Tibial nerve (tissue), 4 donors: Measurements from ENCODE around the gene GNG7. TPM values are rescaled to one million over a fixed set of nuclear protein-coding genes. Genes with fewer than 3 reads are reported as not detected.
"Not testable (repeated sequence)": the region's sequence is repeated elsewhere in the genome, so short reads cannot be mapped to it uniquely, and the experiment has no call there.

Experiments
- DNase-seq, 2 donors: peaks; one replicate each; pipeline ENCODE4 v3.0.0-alpha.2; 2019; ENCODE audit warnings: low spot score in 2 of 2
- H3K27ac ChIP-seq, 4 donors: fragments of 200-600 bp; sonication (generic) in 3 of 4; one replicate each; pipeline ENCODE4 v1.5.1; 2017 to 2019; ENCODE audit warnings: mild to moderate bottlenecking in 1 of 4
- H3K27me3 ChIP-seq, 2 donors: fragments of 200-600 bp; sonication (generic) in 1 of 2; one replicate each; pipeline versions ENCODE4 v1.5.1 to v1.6.0; 2017 to 2019
- H3K36me3 ChIP-seq, 3 donors: fragments of 200-600 bp; sonication (generic); one replicate each; pipeline ENCODE4 v1.5.1; 2018 to 2019
- H3K4me1 ChIP-seq, 4 donors: fragments of 200-600 bp; sonication (generic) in 3 of 4; one replicate each; pipeline ENCODE4 v1.5.1; 2017 to 2019
- H3K4me3 ChIP-seq, 4 donors: fragments of 200-600 bp; sonication (generic) in 3 of 4; one replicate each; pipeline ENCODE4 v1.5.1; 2017 to 2019; ENCODE audit warnings: mild to moderate bottlenecking in 1 of 4, moderate library complexity in 1 of 4
- H3K9me3 ChIP-seq, 4 donors: fragments of 200-600 bp; sonication (generic) in 3 of 4; one replicate each; pipeline ENCODE4 v1.5.1; 2017 to 2019
- EP300 ChIP-seq, 2 donors: sonication (generic); formaldehyde crosslinking; IDR thresholded peaks; one replicate each; pipeline ENCODE4 v1.6.1; 2017; ENCODE audit warnings: antibody characterized with exemption in 2 of 2, mild to moderate bottlenecking in 1 of 2
- POLR2A ChIP-seq, 2 donors: fragments of 450-650 bp; IDR thresholded peaks; one replicate each; pipeline ENCODE4 v1.6.1; 2017; ENCODE audit warnings: antibody characterized with exemption in 2 of 2, mild to moderate bottlenecking in 2 of 2, moderate library complexity in 2 of 2
- WGBS, 2 donors: methylation state at CpG; one replicate each; pipeline ENCODE4 v1.1.5; 2018; 5-methylcytosine and 5-hydroxymethylcytosine counted together
- total RNA-seq, 4 donors: library from RNA; depleted of rRNA; stranded (reverse); fragments of >200 nt; gene quantifications; one replicate each; pipeline ENCODE4 v1.1.0, GENCODE V29; 2016
- TF ChIP-seq, protein P1 (sequence below), 5 experiments: fragments of 200-600 bp in 3 of 5; fragments of 450-650 bp in 2 of 5; sonication (generic) in 3 of 5; IDR thresholded peaks; one replicate each; pipeline ENCODE4 v1.5.1; 2016 to 2019; ENCODE audit warnings: antibody characterized with exemption in 5 of 5, mild to moderate bottlenecking in 3 of 5, moderate library complexity in 2 of 5

Gene GNG7
- total RNA-seq, 4 donors from 2014 or later = 2.6 to 5.3 (median 3.5) TPM

- H3K27ac ChIP-seq = no peak overlapping the region
- TF ChIP-seq, protein P1, sequence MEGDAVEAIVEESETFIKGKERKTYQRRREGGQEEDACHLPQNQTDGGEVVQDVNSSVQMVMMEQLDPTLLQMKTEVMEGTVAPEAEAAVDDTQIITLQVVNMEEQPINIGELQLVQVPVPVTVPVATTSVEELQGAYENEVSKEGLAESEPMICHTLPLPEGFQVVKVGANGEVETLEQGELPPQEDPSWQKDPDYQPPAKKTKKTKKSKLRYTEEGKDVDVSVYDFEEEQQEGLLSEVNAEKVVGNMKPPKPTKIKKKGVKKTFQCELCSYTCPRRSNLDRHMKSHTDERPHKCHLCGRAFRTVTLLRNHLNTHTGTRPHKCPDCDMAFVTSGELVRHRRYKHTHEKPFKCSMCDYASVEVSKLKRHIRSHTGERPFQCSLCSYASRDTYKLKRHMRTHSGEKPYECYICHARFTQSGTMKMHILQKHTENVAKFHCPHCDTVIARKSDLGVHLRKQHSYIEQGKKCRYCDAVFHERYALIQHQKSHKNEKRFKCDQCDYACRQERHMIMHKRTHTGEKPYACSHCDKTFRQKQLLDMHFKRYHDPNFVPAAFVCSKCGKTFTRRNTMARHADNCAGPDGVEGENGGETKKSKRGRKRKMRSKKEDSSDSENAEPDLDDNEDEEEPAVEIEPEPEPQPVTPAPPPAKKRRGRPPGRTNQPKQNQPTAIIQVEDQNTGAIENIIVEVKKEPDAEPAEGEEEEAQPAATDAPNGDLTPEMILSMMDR (IDR thresholded peaks at IDR 0.05) = no peak
- TF ChIP-seq EP300 (IDR thresholded peaks at IDR 0.05) = no peak
- no peak overlapping the region for H3K4me3 ChIP-seq
- no peak for DNase-seq
- WGBS, 2 donors = 91 to 95% methylated on average over 8 of the region's 8 CpGs
- H3K27me3 ChIP-seq = peaks cover 0 to 9% of the 10 kb centered on the region in 2 donors
- H3K9me3 ChIP-seq = no peaks in the 10 kb centered on the region
- H3K4me1 ChIP-seq = peaks cover 0 to 5% (median 0%) of the 10 kb centered on the region in 4 donors
- no peaks in the 10 kb centered on the region for H3K36me3 ChIP-seq
Measured at GRCh38 chr19:2509096-2509495, 193.4 kb downstream of the GNG7 start.

GRCh38 chr19:2507109-2507508, 195.4 kb downstream of the GNG7 start:
- DNase-seq = no peak
- H3K4me3 ChIP-seq = no peak overlapping the region
- whole genome bisulfite sequencing, 2 donors = 37 to 38% methylated on average over 12 of the region's 12 CpGs

DNA sequence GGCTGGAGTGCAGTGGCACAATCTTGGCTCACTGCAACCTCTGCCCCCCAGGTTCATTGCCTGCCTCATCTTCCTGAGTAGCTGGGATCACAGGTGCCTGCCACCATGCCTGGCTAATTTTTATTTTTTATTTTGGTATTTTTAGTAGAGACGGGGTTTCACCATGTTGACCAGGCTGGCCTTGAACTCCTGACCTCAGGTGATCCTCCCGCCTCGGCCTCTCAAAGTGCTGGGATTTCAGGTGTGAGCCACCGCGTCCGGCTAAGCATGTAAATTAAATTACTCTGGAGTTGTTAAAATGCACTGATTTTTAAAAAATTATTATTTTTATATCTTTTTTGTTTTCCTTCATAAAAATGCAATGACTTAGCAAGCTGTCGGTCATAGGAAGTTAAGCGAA, 195.8 kb downstream of the GNG7 start:
- not testable (repeated sequence) for H3K9me3 ChIP-seq, H3K4me1 ChIP-seq, H3K4me3 ChIP-seq, H3K27ac ChIP-seq, H3K36me3 ChIP-seq, DNase-seq
- peaks cover 0 to 15% of the 10 kb centered on the region in 2 donors for H3K27me3 ChIP-seq
- 78 to 79% methylated on average over 8 of the region's 8 CpGs for WGBS, 2 donors

More at GRCh38 chr19:2507109-2507508, 195.4 kb downstream of the GNG7 start:
- Histone ChIP-seq H3K9me3 (no peaks in the 10 kb centered on the region), H3K4me1 (peaks cover 0 to 5% (median 0%) of the 10 kb centered on the region in 4 donors), H3K27ac (no peak overlapping the region), H3K36me3 (no peaks in the 10 kb centered on the region), H3K27me3 (peaks cover 0 to 15% of the 10 kb centered on the region in 2 donors)
- peak in 1 of 2 donors; percentile 29 for TF ChIP-seq EP300 (IDR thresholded peaks at IDR 0.05)
- TF ChIP-seq POLR2A (IDR thresholded peaks at IDR 0.05) = no peak
- TF ChIP-seq, protein P1 (IDR thresholded peaks at IDR 0.05) = no peak

GRCh38 chr19:2503521-2504109, 198.9 kb downstream of the GNG7 start:
- Histone ChIP-seq H3K27ac (no peak overlapping the region), H3K36me3 (no peaks in the 10 kb centered on the region), H3K9me3 (no peaks in the 10 kb centered on the region), H3K4me3 (no peak overlapping the region), H3K27me3 (peaks cover 0 to 15% of the 10 kb centered on the region in 2 donors), H3K4me1 (peaks cover 0 to 5% (median 2%) of the 10 kb centered on the region in 4 donors)
- 41 to 48% methylated on average over 16 to 21 of the region's 21 CpGs for WGBS, 2 donors
- TF ChIP-seq, protein P1 (IDR thresholded peaks at IDR 0.05) = no peak
- TF ChIP-seq POLR2A (IDR thresholded peaks at IDR 0.05) (no peak), EP300 (IDR thresholded peaks at IDR 0.05) (no peak)
- DNase-seq = no peak

GRCh38 chr19:2500841-2501261, 201.6 kb downstream of the GNG7 start:
- no peaks in the 10 kb centered on the region for H3K36me3 ChIP-seq
- DNase-seq = no peak
- no peak overlapping the region for H3K27ac ChIP-seq
- TF ChIP-seq, protein P1 (IDR thresholded peaks at IDR 0.05) = no peak
- TF ChIP-seq EP300 (IDR thresholded peaks at IDR 0.05) (no peak), POLR2A (IDR thresholded peaks at IDR 0.05) (no peak)
- H3K27me3 ChIP-seq = peaks cover 0 to 6% of the 10 kb centered on the region in 2 donors
- H3K9me3 ChIP-seq = no peaks in the 10 kb centered on the region
- WGBS, 2 donors = 36 to 47% methylated on average over 12 of the region's 12 CpGs
- peaks cover 0 to 12% (median 3%) of the 10 kb centered on the region in 4 donors for H3K4me1 ChIP-seq
- H3K4me3 ChIP-seq = no peak overlapping the region
